Ascending aorta (tissue), 2 donors: ENCODE results near the gene EBP. TPM values are rescaled to one million over a fixed set of nuclear protein-coding genes. Genes with fewer than 3 reads are reported as not detected.

Source experiments
- DNase-seq, 2 donors: peaks; one replicate each; pipeline ENCODE4 v3.0.0-alpha.2; 2019; ENCODE audit warnings: low spot score in 2 of 2
- H3K27ac ChIP-seq, 2 donors: fragments of 200-600 bp; sonication (generic); one replicate each; pipeline ENCODE4 v1.5.1; 2016 to 2017; ENCODE audit warnings: mild to moderate bottlenecking in 1 of 2
- H3K27me3 ChIP-seq: fragments of 200-600 bp; sonication (generic); one replicate; pipeline ENCODE4 v1.5.1; 2017
- H3K36me3 ChIP-seq, 2 donors: fragments of 200-600 bp; sonication (generic); one replicate each; pipeline ENCODE4 v1.5.1; 2016
- H3K4me1 ChIP-seq, 2 donors: fragments of 200-600 bp; sonication (generic); one replicate each; pipeline ENCODE4 v1.5.1; 2016 to 2017; ENCODE audit warnings: mild to moderate bottlenecking in 1 of 2
- H3K4me3 ChIP-seq, 2 donors: fragments of 200-600 bp; sonication (generic); one replicate each; pipeline ENCODE4 v1.5.1; 2016 to 2017; ENCODE audit warnings: mild to moderate bottlenecking in 1 of 2
- H3K9me3 ChIP-seq, 2 donors: fragments of 200-600 bp; sonication (generic); one replicate each; pipeline ENCODE4 v1.5.1; 2016
- CTCF ChIP-seq, 3 experiments: fragments of 200-600 bp in 2 of 3; fragments of 450-650 bp in 1 of 3; sonication (generic) in 2 of 3; IDR thresholded peaks; one replicate each; pipeline ENCODE4 v1.5.1; 2016 to 2019; ENCODE audit warnings: antibody characterized with exemption in 3 of 3, mild to moderate bottlenecking in 1 of 3, moderate library complexity in 1 of 3
- intact Hi-C: fragments of 100-400 bp; cut with DNase I; formaldehyde crosslinking; loops from one replicate; pipeline ENCODE4 v1.15.1; 2023
- total RNA-seq: library from RNA; depleted of rRNA; stranded (reverse); fragments of >200 nt; gene quantifications from one replicate; pipeline ENCODE4 v1.1.0, GENCODE V29; 2016

The EBP gene
- total RNA-seq, 1 donor from 2014 or later: 76.2 TPM

DNA sequence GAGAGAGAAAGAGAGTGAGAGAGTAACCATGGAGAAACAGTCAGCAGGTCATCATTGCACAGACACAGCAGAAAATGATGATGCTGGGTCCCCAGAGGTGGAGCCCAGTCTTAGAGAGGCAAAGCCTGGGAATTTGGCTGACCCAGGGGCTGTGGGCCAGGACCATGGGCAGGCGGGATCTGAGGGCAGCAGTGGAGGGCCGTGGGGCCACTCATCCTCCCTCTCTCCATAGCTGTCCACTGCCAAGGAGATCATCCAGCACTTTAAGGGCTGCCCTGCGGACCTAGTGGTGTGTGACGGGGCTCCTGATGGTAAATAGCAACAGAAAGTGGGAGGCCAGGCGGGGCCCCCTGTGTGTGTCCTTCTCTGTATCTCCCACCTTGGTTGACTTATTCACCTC, 42.8 kb upstream of the EBP start:
- no peaks in the 10 kb centered on the region for H3K27me3 ChIP-seq
- intact Hi-C loops: loop anchor here (5.0 to 10.0 kb wide), 3 partner anchors 43 to 1247 kb away; partner anchors contain the start of genes EBP, PQBP1, TIMM17B and USP11
- no peaks in the 10 kb centered on the region for H3K4me1 ChIP-seq
- H3K4me3 ChIP-seq: no peak overlapping the region
- peaks cover 6 to 9% of the 10 kb centered on the region in 2 donors for H3K36me3 ChIP-seq
- no peak for TF ChIP-seq CTCF (IDR thresholded peaks at IDR 0.05)
- H3K9me3 ChIP-seq: no peaks in the 10 kb centered on the region
- H3K27ac ChIP-seq: no peak overlapping the region
- no peak for DNase-seq

- peaks cover 6 to 9% of the 10 kb centered on the region in 2 donors for H3K36me3 ChIP-seq
- TF ChIP-seq CTCF (IDR thresholded peaks at IDR 0.05): no peak
- DNase-seq: no peak
- H3K27me3 ChIP-seq: no peaks in the 10 kb centered on the region
- no peaks in the 10 kb centered on the region for H3K4me1 ChIP-seq
- intact Hi-C loops: no loop called here
- no peak overlapping the region for H3K27ac ChIP-seq
- no peaks in the 10 kb centered on the region for H3K9me3 ChIP-seq
- H3K4me3 ChIP-seq: no peak overlapping the region
Measured at GRCh38 chrX:48480142-48480541, 41.5 kb upstream of the EBP start.

DNA sequence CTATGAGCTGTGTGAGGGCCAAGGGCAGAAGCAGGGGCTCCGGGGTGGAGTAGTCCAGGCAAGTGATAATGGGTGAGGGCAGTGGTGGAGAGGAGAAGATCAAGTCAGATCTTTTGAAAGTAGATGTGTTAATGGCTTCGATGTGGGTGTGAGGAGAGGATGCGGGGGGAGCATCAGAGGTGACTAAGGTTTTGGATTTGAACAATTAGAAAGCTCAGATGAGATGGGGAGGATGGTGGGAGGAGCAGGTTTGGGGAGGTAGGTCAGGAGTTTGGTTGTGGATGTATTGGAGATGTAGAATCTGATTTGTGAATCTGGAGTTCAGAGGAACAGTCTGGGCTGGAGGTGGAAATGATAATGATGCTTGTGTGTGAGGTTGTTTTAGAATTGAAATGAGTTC, 41.0 kb upstream of the EBP start:
- Histone ChIP-seq H3K4me3 (no peak overlapping the region), H3K27me3 (no peaks in the 10 kb centered on the region), H3K9me3 (no peaks in the 10 kb centered on the region), H3K36me3 (peaks cover 6 to 9% of the 10 kb centered on the region in 2 donors), H3K4me1 (no peaks in the 10 kb centered on the region), H3K27ac (no peak overlapping the region)
- intact Hi-C loops: no loop called here
- no peak for DNase-seq
- TF ChIP-seq CTCF (IDR thresholded peaks at IDR 0.05): no peak

GRCh38 chrX:48482526-48482925, 39.1 kb upstream of the EBP start:
- DNase-seq: no peak

DNA sequence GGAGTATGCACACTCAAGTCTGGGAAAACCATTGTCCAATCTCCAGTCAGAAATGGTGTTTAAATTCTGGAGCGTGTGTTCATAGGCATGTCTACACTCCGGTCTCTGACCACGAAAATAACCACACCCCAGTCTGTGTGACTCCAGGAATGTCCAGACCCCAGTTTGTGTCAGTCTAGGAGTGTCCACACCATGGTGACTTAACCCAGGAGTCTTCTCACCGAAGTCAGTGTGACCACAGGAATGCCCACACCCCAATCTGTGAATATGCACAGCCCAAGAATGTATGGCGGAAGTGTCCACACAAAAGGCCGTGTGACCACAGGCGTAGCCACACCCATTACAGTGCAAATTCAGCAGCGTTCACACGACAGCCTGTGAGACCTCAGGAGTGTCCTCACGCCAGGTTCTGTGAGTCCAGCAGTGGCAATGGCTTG, 34.2 kb upstream of the EBP start:
- no peak overlapping the region for H3K4me3 ChIP-seq
- H3K27ac ChIP-seq: no peak overlapping the region
- H3K27me3 ChIP-seq: no peaks in the 10 kb centered on the region
- H3K9me3 ChIP-seq: no peaks in the 10 kb centered on the region
- DNase-seq: no peak
- H3K36me3 ChIP-seq: peaks cover 1 to 6% of the 10 kb centered on the region in 2 donors
- no peak for TF ChIP-seq CTCF (IDR thresholded peaks at IDR 0.05)
- H3K4me1 ChIP-seq: no peaks in the 10 kb centered on the region
- intact Hi-C loops: no loop called here

More at GRCh38 chrX:48482526-48482925, 39.1 kb upstream of the EBP start:
- H3K4me3 ChIP-seq: no peak overlapping the region
- no peaks in the 10 kb centered on the region for H3K27me3 ChIP-seq
- H3K36me3 ChIP-seq: peaks cover 6 to 9% of the 10 kb centered on the region in 2 donors
- H3K27ac ChIP-seq: no peak overlapping the region
- no peak for TF ChIP-seq CTCF (IDR thresholded peaks at IDR 0.05)
- H3K4me1 ChIP-seq: no peaks in the 10 kb centered on the region
- intact Hi-C loops: no loop called here
- H3K9me3 ChIP-seq: no peaks in the 10 kb centered on the region

GRCh38 chrX:48488034-48488433, 33.6 kb upstream of the EBP start:
- Histone ChIP-seq H3K27me3 (no peaks in the 10 kb centered on the region), H3K9me3 (no peaks in the 10 kb centered on the region), H3K4me3 (no peak overlapping the region), H3K27ac (no peak overlapping the region), H3K4me1 (no peaks in the 10 kb centered on the region), H3K36me3 (peaks cover 0 to 3% of the 10 kb centered on the region in 2 donors)
- no peak for DNase-seq
- intact Hi-C loops: no loop called here
- TF ChIP-seq CTCF (IDR thresholded peaks at IDR 0.05): no peak
